Memory B cell (primary cell): ENCODE measurements around the gene SKI.
A peak's percentile ranks its signal among the peaks of the same experiment; 100 is the strongest.

ENCODE experiments used
- ATAC-seq: fragments of 150-1000 bp; cut with Tn5 transposase; 2 replicates; pipeline ENCODE4 v1.10.0; 2021; ENCODE audit warnings: low read depth, mild to moderate bottlenecking, moderate library complexity
- DNase-seq, 2 donors: peaks; one replicate each; pipeline ENCODE4 v3.0.0; 2022; ENCODE audit warnings: low spot score in 2 of 2
- H3K27ac Mint-ChIP-seq: one replicate; pipeline ENCODE4 v1.8.0; 2022; ENCODE audit warnings: mild to moderate bottlenecking, moderate library complexity, mixed read lengths
- H3K27me3 Mint-ChIP-seq: one replicate; pipeline ENCODE4 v1.8.0; 2022; ENCODE audit warnings: mixed read lengths
- H3K36me3 Mint-ChIP-seq: one replicate; pipeline ENCODE4 v1.8.0; 2022; ENCODE audit warnings: mild to moderate bottlenecking, mixed read lengths
- H3K4me1 Mint-ChIP-seq: one replicate; pipeline ENCODE4 v1.8.0; 2022; ENCODE audit warnings: mixed read lengths
- H3K4me3 Mint-ChIP-seq: one replicate; pipeline ENCODE4 v1.8.0; 2022; ENCODE audit warnings: mild to moderate bottlenecking, moderate library complexity, mixed read lengths
- H3K9me3 Mint-ChIP-seq: one replicate; pipeline ENCODE4 v1.8.0; 2022; ENCODE audit warnings: mixed read lengths

SKI gene

DNA sequence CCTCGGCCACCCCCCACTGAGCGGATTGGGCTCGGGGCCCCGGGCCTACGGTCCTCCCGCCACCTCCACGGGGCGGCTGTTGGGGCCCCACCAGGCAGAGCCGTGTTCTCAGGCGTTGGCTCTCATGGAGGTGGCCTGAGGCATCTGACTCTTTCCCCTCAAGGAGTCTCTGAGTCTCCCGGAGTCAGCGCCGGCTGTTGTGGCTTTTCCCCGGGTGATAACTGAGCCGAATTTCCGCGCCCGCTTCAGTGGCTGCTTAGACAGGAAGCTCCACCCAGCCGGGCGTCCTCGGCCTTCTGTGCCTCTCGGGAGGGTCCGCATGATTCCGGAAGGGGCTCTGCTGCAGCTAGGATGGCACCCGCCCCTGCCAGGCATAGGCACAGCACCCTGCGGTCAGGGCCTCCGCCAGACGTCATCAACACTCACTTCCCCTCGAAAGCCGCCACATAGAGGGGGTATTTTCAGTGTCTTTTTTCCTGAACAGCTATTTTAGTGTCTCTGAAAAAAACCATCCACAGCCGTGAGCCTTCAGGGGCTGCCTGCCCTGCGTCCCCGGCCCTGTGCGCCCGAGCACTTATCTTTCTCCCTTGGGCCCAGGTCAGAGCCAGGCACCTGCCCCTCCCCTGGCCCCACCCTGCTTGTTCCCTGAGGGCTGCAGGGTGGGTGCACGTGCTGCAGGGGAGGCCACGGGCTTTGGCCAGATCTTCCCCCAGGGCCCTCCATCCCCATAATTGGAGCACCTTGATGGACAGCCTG lies 72.9 kb downstream of the SKI start:
- peak overlapping the region; percentile 83 for H3K4me3 Mint-ChIP-seq
- no peaks in the 10 kb centered on the region for H3K9me3 Mint-ChIP-seq
- H3K27me3 Mint-ChIP-seq: no peaks in the 10 kb centered on the region
- DNase-seq (peak; percentile 92 to 95), ATAC-seq (peak; percentile 79)
- peaks cover 23% of the 10 kb centered on the region for H3K4me1 Mint-ChIP-seq
- peaks cover 11% of the 10 kb centered on the region for H3K36me3 Mint-ChIP-seq
- peak overlapping the region; percentile 95 for H3K27ac Mint-ChIP-seq

GRCh38 chr1:2301607-2302291 lies 73.6 kb downstream of the SKI start:
- Mint-ChIP-seq H3K27me3 (no peaks in the 10 kb centered on the region), H3K27ac (peak overlapping the region; percentile 95), H3K4me1 (peaks cover 19% of the 10 kb centered on the region), H3K4me3 (peak overlapping the region; percentile 83), H3K9me3 (no peaks in the 10 kb centered on the region), H3K36me3 (peaks cover 11% of the 10 kb centered on the region)
- DNase-seq: no peak
- no peak for ATAC-seq

GRCh38 chr1:2302292-2302925 lies 74.3 kb downstream of the SKI start:
- Mint-ChIP-seq H3K4me3 (peak overlapping the region; percentile 14), H3K27me3 (no peaks in the 10 kb centered on the region), H3K4me1 (peaks cover 19% of the 10 kb centered on the region), H3K36me3 (peaks cover 11% of the 10 kb centered on the region), H3K27ac (peak overlapping the region; percentile 95), H3K9me3 (no peaks in the 10 kb centered on the region)
- no peak for ATAC-seq
- no peak for DNase-seq

DNA sequence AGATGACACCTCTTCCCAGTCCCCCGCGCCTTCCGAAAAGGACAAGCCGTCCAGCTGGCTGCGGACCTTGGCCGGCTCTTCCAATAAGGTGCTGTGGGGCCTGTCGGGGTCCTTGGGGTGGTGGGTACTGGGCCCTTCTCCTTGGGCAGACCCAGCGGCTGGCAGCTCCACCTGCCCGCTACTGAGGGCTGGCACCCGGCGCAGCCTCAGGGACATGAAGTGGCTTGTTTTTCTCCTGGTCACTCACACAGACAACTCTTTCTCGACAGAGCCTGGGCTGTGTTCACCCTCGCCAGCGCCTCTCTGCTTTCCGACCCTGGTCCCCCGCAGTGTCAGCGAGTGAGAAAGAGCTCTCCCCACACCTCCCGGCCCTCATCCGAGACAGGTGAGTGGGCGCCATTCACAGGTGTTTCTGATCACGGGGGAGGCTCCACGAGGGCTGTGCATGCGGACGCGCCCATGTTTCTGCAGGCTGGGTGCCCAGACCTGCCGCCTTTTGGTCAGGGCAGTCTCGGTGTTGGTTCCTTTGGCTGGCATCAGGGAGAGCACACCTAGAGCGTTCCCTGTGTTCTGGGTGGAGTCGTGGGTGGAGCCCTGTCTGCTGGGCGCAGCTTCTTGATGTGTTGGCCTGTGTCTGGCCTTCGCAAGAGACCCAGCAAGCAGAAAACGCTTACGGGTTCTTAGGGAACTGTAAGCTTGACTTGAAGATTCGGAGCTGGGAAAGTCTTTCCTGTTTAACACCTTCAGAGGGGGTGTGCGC lies 75.1 kb downstream of the SKI start:
- H3K36me3 Mint-ChIP-seq: peaks cover 16% of the 10 kb centered on the region
- DNase-seq (no peak), ATAC-seq (no peak)
- H3K27me3 Mint-ChIP-seq: no peaks in the 10 kb centered on the region
- H3K4me3 Mint-ChIP-seq: no peak overlapping the region
- no peaks in the 10 kb centered on the region for H3K9me3 Mint-ChIP-seq
- peaks cover 21% of the 10 kb centered on the region for H3K4me1 Mint-ChIP-seq
- H3K27ac Mint-ChIP-seq: peak overlapping the region; percentile 95

- DNase-seq (no peak), ATAC-seq (no peak)
- Mint-ChIP-seq H3K4me1 (peaks cover 19% of the 10 kb centered on the region), H3K9me3 (no peaks in the 10 kb centered on the region), H3K27ac (peak overlapping the region; percentile 63), H3K36me3 (peaks cover 18% of the 10 kb centered on the region), H3K27me3 (no peaks in the 10 kb centered on the region), H3K4me3 (no peak overlapping the region)
Observed at GRCh38 chr1:2303781-2304180, 75.7 kb downstream of the SKI start.

GRCh38 chr1:2304282-2304681 lies 76.2 kb downstream of the SKI start:
- ATAC-seq: no peak
- Mint-ChIP-seq H3K4me3 (no peak overlapping the region), H3K9me3 (no peaks in the 10 kb centered on the region), H3K27ac (no peak overlapping the region), H3K27me3 (no peaks in the 10 kb centered on the region), H3K36me3 (peaks cover 18% of the 10 kb centered on the region), H3K4me1 (peaks cover 17% of the 10 kb centered on the region)
- no peak for DNase-seq

GRCh38 chr1:2304921-2305681 lies 77.0 kb downstream of the SKI start:
- no peak overlapping the region for H3K4me3 Mint-ChIP-seq
- DNase-seq: no peak
- no peak for ATAC-seq

GRCh38 chr1:2306151-2306978 lies 78.2 kb downstream of the SKI start:
- peaks cover 18% of the 10 kb centered on the region for H3K36me3 Mint-ChIP-seq
- ATAC-seq (no peak), DNase-seq (no peak)
- H3K27me3 Mint-ChIP-seq: no peaks in the 10 kb centered on the region
- no peak overlapping the region for H3K27ac Mint-ChIP-seq
- H3K4me1 Mint-ChIP-seq: peaks cover 9% of the 10 kb centered on the region
- no peak overlapping the region for H3K4me3 Mint-ChIP-seq
- no peaks in the 10 kb centered on the region for H3K9me3 Mint-ChIP-seq

More at GRCh38 chr1:2304921-2305681, 77.0 kb downstream of the SKI start:
- Mint-ChIP-seq H3K4me1 (peaks cover 10% of the 10 kb centered on the region), H3K9me3 (no peaks in the 10 kb centered on the region), H3K27me3 (no peaks in the 10 kb centered on the region), H3K36me3 (peaks cover 18% of the 10 kb centered on the region), H3K27ac (peak overlapping the region; percentile 3)

DNA sequence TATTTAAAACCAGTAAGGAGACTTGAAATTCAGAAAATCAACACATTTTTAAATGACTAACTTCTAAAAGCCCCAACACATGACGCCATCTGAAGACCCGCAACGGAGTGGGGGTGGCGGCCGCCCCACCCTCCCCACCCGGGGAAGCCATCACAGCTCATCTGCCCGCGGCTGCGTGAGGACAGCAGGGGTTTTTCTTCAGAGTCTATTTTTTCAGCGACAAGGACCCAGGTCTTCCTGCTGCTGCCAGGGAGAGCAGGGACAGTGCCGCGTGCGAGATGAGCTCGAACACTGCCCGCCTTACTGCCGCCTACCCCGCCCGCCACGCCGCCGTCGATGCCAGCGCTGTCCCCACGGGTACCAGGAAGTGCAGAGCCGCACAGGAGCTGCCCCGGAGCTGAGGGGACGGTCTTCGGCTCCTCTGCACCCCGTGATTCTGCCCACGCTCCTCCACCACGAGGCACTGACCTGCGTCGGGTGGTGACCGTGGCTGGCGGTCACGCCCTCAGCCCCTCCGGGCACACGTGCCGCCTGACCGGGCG lies 79.0 kb downstream of the SKI start:
- Mint-ChIP-seq H3K27me3 (no peaks in the 10 kb centered on the region), H3K4me1 (peaks cover 11% of the 10 kb centered on the region), H3K36me3 (peaks cover 18% of the 10 kb centered on the region), H3K9me3 (no peaks in the 10 kb centered on the region), H3K27ac (peak overlapping the region; percentile 84), H3K4me3 (no peak overlapping the region)
- DNase-seq (no peak), ATAC-seq (no peak)

- ATAC-seq (no peak), DNase-seq (no peak)
- Mint-ChIP-seq H3K36me3 (peaks cover 18% of the 10 kb centered on the region), H3K27ac (peak overlapping the region; percentile 84), H3K9me3 (no peaks in the 10 kb centered on the region), H3K4me3 (no peak overlapping the region), H3K4me1 (peaks cover 15% of the 10 kb centered on the region), H3K27me3 (no peaks in the 10 kb centered on the region)
Observed at GRCh38 chr1:2307972-2308371, 79.9 kb downstream of the SKI start.

DNA sequence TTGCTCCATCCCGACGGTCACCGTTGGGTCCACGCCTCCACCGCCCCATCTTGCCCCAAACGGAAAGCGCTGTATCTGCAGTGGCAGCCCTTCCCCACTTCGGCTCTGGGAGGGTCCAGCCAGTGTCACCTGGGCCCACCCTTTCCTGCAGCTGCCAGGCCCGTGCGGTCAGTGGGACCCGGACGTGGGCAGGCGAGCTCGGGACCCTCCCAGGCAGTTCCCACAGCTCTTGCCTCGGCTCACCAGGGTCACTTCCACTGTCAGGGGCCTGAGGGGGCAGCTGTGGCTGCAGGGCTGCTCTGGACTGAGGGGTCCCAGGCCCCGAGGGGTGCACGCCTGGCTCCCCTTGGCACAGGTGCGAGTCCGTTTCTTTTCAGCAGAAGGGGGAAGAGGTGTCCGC lies 80.7 kb downstream of the SKI start:
- Mint-ChIP-seq H3K27ac (no peak overlapping the region), H3K4me1 (peaks cover 19% of the 10 kb centered on the region), H3K9me3 (no peaks in the 10 kb centered on the region), H3K36me3 (peaks cover 15% of the 10 kb centered on the region), H3K27me3 (no peaks in the 10 kb centered on the region), H3K4me3 (no peak overlapping the region)
- ATAC-seq: no peak
- no peak for DNase-seq

DNA sequence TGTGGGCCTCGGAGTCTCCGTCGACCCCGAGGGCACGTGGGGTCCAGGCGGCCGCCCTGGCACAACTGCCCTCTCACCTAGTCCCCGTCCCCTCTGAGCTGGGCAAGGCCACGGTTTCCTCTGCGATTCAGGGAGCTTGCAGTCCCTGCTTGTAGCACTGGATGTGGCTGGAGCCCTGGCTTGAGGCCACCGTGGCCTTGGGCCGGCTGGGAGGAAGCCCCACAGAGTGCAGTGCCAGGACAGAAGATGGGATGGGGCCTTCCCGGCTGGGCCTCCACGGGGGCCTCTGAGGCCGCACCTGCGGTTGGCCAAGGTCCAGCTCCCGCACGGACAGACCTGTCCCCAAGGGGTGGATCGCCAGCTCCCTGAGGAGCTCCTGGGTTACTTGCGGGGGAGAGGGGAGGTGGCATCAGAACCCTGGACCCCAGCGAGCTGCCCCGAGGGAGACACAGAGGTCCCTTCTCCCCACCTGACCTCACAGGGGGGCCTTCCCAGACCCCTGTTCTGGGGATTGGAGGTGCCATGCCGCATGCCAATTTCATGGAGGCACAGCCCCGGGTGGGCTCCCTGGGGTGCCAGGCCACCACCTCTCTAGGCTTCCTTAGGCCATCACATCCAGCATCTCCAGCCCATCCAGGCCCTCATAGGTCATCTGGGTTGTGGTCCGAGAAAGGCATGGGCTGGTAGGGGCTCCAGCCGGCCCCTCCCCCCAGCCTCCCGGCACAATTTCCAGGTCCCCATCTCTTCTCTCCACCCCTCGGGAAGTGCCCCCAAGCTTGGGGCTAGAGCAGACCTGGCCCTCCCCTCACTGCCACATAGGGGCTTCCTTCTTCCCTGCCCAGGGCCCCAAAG lies 82.4 kb downstream of the SKI start:
- no peak for ATAC-seq
- Mint-ChIP-seq H3K27me3 (no peaks in the 10 kb centered on the region), H3K4me1 (peaks cover 20% of the 10 kb centered on the region), H3K9me3 (no peaks in the 10 kb centered on the region), H3K36me3 (peaks cover 11% of the 10 kb centered on the region), H3K4me3 (no peak overlapping the region), H3K27ac (peak overlapping the region; percentile 84)
- no peak for DNase-seq
